NCI-H1417 treated with DMSO at 0.1 percent for 48 hours (cell line): ENCODE data around the gene TMEM82.

ENCODE experiments used
- DNase-seq: peaks from one replicate; lab custom pipeline; 2025; lab: John Stamatoyannopoulos, UW

Gene TMEM82

GRCh38 chr1:15736038-15736891 lies 6.0 kb upstream of the TMEM82 start, which contains the start of gene SLC25A34:
Gene SLC25A34 (plus strand): TSS chr1:15736258. CDS start chr1:15736486, 228 bp downstream.
- no peak for DNase-seq

- no peak for DNase-seq
These were observed 5.4 kb upstream of the TMEM82 start for GRCh38 chr1:15736892-15737261.

GRCh38 chr1:15737324-15738319 lies 4.7 kb upstream of the TMEM82 start:
- no peak for DNase-seq

GRCh38 chr1:15738416-15739113 lies 3.7 kb upstream of the TMEM82 start:
- no peak for DNase-seq

GRCh38 chr1:15739259-15739658 lies 3.0 kb upstream of the TMEM82 start:
- DNase-seq, result no peak

- DNase-seq, result no peak
These were observed 2.6 kb upstream of the TMEM82 start for GRCh38 chr1:15739745-15740144.

- no peak for DNase-seq
These were observed 1.1 kb upstream of the TMEM82 start for GRCh38 chr1:15740924-15741850.

- DNase-seq, result no peak
These were observed 1.9 kb downstream of the TMEM82 start for GRCh38 chr1:15744122-15744679.

- no peak for DNase-seq
These were observed 5.1 kb downstream of the TMEM82 start for GRCh38 chr1:15747378-15747777.

- no peak for DNase-seq
These were observed 6.0 kb downstream of the TMEM82 start for GRCh38 chr1:15748264-15748663.

GRCh38 chr1:15748690-15749398 lies 6.5 kb downstream of the TMEM82 start:
- DNase-seq, result no peak

GRCh38 chr1:15749399-15750291 lies 7.3 kb downstream of the TMEM82 start:
- DNase-seq, result no peak

- DNase-seq, result no peak
These were observed 8.6 kb downstream of the TMEM82 start for GRCh38 chr1:15750924-15751323.

- DNase-seq, result no peak
These were observed 9.4 kb downstream of the TMEM82 start for GRCh38 chr1:15751717-15752116.

GRCh38 chr1:15753776-15754175 lies 11.5 kb downstream of the TMEM82 start:
- no peak for DNase-seq

GRCh38 chr1:15755021-15755645 lies 12.8 kb downstream of the TMEM82 start:
- DNase-seq, result no peak

- DNase-seq, result no peak
These were observed 13.3 kb downstream of the TMEM82 start for GRCh38 chr1:15755646-15756040.
